22Rv1 (cell line): ENCODE data around the gene MEF2D.

ENCODE experiments used
- H3K27ac ChIP-seq: fragments of 450-650 bp; 2 replicates; pipeline ENCODE4 v1.5.1; 2017
- ZFX ChIP-seq: fragments of 450-650 bp; IDR thresholded peaks from 2 replicates; pipeline ENCODE4 v1.6.1; 2017; ENCODE audit warnings: antibody characterized with exemption, borderline replicate concordance
- TF ChIP-seq, protein P1 (sequence below): fragments of 450-650 bp; IDR thresholded peaks from 2 replicates; pipeline ENCODE4 v1.5.1; 2017; ENCODE audit warnings: mild to moderate bottlenecking

The MEF2D gene

DNA sequence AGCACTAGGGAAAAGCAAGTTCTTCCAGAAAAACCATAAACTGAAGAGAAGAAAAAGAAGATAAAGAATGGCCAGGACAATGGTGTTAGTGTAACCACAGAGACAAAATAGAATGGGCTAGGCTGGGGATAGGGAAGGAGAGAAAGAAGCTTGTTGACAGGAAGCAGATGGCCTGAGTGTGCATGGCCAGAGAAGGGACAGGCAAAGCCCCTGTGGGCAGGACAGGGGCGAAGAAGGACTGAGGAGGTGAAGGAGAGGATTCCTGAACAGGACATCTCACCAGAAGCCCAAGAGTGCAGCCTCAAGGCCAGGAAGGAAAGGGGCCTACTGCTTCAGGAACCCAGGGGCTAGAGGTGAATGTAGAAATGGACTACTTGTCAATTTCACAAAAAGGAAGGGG is 42.5 kb upstream of the MEF2D start:
- no peak overlapping the region; the same call in 1 of the 2 replicates for H3K27ac ChIP-seq
- TF ChIP-seq ZFX, result no peak
- TF ChIP-seq, protein P1, sequence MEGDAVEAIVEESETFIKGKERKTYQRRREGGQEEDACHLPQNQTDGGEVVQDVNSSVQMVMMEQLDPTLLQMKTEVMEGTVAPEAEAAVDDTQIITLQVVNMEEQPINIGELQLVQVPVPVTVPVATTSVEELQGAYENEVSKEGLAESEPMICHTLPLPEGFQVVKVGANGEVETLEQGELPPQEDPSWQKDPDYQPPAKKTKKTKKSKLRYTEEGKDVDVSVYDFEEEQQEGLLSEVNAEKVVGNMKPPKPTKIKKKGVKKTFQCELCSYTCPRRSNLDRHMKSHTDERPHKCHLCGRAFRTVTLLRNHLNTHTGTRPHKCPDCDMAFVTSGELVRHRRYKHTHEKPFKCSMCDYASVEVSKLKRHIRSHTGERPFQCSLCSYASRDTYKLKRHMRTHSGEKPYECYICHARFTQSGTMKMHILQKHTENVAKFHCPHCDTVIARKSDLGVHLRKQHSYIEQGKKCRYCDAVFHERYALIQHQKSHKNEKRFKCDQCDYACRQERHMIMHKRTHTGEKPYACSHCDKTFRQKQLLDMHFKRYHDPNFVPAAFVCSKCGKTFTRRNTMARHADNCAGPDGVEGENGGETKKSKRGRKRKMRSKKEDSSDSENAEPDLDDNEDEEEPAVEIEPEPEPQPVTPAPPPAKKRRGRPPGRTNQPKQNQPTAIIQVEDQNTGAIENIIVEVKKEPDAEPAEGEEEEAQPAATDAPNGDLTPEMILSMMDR, result no peak

DNA sequence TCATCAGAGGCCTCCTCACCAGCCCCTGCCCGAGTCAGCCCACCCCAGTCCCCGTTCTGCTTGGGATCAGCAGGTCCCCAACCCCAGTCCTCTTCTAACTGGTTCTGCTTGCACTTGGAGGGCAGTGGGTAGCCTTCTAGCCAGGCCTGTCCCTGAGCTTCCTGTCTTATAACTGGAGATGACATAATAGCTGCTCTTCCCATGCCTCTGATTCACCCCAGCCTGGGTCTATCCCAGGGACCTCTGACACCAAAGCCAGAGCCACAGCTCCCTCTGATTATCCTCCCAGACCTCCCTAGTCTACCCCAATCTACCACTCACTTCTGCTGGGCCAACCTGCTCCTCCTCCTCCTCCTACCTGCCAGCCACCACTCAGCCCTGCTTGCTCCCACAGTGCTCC is 40.4 kb upstream of the MEF2D start:
- H3K27ac ChIP-seq, result no peak overlapping the region
- TF ChIP-seq, protein P1, result no peak
- TF ChIP-seq ZFX, result no peak

DNA sequence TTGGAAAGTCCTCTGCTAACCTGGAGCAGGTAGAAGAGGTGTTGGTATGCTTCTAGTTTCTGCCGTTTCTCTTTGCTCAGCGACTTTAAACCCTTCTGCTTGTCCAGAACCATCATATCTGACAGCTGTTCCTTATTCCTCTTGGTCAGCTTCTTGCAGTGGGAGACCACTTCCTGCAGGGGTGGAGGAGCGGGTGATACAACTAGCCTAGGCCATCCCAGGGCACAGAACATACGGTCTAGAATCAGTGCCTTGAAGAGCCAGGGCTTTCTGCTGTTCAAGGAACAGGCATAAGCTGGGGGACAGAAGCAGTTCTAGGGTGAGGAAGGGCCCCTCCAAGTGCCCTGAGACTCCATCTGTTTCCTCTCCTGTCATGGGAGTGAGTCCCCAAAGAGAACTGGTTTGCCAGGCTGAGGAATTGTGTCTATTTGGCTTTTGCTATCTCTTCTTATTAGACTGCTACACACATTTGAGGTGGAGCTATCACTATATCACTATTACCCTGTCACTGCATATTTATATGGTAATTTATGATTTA is 39.3 kb upstream of the MEF2D start:
- no peak for TF ChIP-seq ZFX
- TF ChIP-seq, protein P1, result no peak
- H3K27ac ChIP-seq, result no peak overlapping the region

DNA sequence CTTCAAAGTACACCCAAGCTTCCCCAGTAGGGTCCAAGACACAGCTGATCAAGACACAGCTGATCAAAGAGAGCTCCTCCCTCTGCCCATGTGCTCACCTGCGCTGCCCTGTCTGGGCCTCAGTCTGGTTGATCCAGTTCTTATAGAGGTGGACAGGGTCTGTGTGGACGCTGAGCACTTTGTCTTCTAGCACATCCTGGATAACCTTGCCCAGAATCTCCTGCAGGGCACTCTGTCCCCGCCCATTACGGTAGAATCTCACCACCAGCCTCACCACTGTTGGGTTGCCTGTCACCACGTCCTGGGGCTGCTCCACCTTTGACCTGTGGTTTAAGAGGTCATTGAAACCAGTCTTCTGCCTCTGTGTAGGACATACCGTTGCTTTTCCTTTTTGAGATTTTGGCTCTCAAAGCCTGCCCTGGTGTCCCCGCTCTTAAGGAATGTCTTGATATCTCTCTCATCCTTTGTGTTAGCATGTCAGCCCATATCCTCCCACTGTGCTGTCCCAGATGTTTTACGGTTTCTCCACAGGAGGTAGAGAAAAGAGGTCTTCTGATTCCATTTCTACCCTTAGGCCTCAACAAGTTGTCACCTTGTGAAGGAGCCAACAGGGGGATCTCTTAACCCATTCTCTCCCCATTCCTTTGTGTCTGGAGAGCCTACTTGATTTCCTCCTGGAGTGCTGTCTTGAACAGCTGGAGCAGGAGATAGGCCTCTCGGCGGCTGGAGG is 38.3 kb upstream of the MEF2D start:
- TF ChIP-seq, protein P1, result no peak
- no peak for TF ChIP-seq ZFX
- H3K27ac ChIP-seq, result no peak overlapping the region

DNA sequence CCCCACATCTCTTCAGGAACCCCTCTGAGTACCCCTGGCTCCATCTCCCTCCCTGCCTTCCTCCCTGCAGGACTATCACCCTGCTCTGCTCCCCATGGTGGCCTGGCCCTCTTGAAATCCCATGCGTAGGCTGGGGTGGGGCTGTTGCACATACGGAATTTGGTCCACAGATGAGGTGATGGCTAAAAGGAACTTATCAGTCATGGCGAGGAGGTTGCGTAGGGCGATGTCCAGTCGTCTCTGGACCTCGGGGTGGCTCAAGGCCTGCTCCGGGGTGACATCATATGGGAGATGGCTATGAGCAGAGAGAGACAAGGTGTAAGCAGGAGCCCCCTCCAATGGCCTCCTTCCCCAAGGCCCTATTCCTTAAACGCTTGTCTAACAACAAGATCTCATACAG is 36.5 kb upstream of the MEF2D start:
- TF ChIP-seq ZFX, result no peak
- TF ChIP-seq, protein P1, result no peak
- H3K27ac ChIP-seq, result no peak overlapping the region

DNA sequence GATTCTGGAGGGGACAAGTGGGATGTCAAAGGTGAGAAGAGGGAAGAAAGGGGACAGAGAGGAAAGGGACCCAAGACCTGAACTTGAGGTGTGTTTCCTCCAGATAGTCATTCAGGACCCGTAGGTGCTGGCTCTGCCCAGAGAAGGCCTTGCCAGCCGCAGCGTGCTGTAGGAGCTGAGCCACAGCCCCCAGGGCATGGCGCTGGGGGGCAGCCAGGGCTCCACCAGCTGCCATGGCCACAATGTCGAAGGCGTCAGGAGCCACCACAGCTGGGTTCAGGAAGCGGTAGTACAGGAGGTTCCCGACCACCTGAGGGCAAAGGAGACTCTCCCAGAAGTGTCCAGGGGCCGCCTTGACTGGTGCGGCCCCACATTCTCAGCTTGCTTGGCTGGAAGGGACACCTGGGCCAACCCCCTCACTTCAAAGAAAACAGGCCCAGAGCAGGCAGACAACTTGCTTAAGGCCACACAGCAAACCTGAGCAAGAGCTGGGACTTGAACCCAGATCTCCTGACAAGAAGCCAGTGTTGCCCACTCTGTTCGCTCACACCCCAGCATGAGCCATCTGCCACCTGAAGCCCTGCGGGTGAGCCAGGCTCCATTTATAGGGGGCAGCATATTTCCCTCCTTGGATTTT is 34.0 kb upstream of the MEF2D start:
- no peak overlapping the region for H3K27ac ChIP-seq
- TF ChIP-seq, protein P1, result no peak
- TF ChIP-seq ZFX, result no peak
